GM18502 (cell line): ENCODE data around the gene ROBO1.

Experiments used
- ATAC-seq: cut with Tn5 transposase; IDR thresholded peaks from one replicate; pipeline ENCODE4 v1.9.1; 2021; ENCODE audit warnings: mild to moderate bottlenecking; ENCODE audit not compliant: unreplicated experiment, poor library complexity

Gene ROBO1

DNA sequence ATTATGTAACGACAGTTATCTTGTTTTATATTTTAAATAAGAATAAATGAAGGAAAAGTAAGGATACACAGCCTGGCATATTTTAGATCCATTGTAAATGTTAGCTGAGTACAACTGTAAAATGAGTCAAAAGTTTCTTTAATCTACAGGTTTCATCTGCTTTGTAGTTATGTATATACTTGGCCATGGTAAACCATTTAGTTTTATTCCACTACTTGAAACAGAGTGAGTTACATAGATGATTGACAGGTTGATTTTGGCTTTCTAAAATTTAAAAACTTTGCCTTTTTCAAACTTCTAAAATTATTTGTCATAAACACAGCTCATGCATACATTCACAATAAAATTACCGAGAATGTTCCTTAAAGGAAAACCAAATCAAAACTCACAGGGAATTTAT is 371.2 kb downstream of the ROBO1 start:
- no peak for ATAC-seq

DNA sequence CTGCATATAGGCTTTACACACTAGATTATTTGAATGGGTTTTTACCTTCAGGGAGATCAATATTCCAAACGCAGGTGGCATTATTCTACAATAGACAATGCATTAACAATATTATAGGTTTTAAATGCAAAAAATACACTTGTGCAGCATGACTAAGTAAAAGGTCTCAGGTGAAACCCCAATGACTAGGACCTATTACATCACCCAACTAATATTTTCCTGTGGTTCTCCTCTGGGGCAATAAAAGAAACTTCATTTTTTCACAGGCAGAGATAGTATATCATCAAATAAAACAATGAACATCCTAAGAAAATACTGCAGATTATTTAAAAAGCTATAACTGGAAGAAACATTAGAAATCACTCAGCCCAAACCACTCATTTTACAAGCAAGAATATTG is 375.3 kb downstream of the ROBO1 start:
- ATAC-seq, result no peak

DNA sequence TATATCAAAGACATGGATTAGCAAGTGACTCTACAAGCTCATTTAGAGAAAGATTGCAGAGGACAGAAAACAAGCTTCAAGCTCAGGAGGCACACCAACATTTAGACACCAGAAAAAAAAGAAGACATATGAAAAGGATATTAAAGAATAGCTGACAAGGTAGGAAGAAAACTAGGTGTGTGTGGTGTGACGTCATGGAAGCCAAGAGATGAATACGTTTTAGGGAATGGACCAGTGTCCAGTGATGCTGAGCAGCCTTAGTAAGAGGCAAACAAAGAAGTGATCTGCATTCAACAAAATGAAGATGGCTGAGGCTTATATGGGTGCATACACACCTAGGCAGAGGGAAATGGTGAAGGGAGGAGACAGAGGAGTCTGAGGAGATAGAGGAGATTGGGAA is 377.4 kb downstream of the ROBO1 start:
- no peak for ATAC-seq

DNA sequence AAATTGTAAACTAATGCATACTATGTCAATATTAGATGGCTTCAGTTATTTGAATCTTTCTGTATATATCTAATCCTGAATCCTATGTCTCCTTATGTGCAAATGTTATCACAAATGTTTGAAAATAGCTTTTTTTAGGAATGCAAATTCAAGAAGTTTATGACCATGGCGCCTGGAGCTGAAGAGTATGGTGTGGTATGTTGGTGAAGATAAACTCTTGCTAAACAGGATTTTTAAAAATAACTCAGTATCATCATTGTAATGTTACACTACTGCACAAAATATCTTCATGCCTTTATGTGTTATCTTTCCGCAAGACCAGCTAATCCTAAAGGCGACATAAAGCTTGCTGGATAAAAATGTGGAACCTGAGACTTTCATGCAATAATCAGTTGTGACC is 382.6 kb downstream of the ROBO1 start:
- ATAC-seq, result no peak

DNA sequence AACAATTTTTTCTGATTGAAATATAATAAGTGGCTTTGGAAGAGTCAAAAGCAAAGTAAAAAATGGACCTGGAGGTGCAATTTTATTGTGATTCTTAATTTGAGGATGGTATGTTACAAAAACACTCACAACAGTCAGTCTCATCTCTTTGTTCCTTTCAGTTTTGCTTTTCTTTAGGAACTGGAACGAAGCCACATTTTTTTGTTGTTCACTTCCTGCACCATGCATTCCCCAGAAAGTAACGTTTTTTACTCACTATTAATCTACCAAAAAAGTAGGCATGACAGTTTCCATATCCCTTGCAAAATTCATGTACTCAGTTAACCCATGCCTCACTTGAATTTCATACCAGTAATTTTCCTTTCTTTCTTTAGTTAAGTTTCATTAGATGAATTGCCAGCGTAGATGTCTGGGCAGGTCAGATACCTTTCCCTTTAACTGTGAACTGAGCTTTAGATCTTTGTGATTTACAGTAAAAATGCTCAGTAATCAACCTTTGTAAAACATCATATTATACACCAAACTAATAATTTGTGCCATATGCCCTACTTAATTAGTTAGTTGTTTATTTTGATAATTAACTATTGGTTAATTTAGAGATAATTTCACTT is 384.3 kb downstream of the ROBO1 start:
- ATAC-seq, result no peak

DNA sequence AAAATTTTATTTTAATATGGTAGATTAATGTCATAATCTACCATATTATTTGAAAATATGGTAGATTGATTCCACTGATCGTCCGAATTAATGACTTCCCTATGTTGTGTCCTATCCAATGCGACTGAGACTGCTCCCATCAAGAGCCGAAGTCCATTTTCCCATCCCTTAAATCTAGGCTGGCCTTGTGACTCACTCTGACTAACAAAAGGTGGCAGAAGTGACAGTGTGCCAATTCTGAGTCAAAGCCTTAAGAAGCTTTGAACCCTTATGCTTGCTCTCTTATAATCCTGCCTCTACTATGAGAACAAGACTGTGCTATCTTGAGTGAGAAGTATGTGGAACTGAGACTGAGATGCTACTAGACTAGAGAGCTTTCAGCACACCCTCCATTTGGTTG is 387.2 kb downstream of the ROBO1 start:
- ATAC-seq, result no peak

DNA sequence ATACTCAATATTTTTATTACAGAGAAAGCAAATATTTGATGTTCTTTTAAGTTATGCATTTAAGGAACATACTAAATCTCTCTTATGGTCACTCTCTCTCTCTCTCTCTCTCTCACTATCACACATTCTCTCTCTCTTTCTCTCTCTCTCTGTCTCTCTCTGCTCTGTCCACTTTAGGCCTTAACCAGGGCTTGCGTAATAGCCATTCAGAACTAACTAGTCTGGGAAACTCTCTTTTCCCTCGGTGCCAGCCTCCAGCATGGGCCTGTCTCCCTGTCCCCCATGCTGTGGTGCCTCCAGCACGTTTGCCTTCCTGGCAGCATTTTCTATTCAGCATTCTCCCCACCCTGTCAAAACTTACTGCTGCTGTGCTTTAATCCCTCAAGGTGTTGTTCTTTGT is 389.7 kb downstream of the ROBO1 start:
- no peak for ATAC-seq

DNA sequence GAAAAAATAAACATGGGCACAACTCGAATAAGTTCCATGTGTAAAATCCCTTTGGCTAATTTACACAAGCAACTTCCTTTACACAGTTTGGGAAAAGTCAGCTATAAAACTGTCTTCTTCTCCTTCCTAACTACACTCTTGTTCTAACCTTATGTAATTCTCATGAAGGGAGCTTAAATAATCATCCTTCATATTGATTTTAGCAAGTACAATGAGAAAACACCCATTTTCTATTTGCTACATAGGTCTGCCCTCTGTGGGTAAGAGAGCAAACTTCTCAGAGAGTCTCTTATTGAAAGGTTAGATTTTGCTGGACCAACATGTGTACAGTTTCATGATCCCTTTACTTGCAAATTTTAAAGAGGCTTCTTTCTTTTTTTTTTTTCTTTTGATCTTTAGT is 398.5 kb downstream of the ROBO1 start:
- no peak for ATAC-seq

DNA sequence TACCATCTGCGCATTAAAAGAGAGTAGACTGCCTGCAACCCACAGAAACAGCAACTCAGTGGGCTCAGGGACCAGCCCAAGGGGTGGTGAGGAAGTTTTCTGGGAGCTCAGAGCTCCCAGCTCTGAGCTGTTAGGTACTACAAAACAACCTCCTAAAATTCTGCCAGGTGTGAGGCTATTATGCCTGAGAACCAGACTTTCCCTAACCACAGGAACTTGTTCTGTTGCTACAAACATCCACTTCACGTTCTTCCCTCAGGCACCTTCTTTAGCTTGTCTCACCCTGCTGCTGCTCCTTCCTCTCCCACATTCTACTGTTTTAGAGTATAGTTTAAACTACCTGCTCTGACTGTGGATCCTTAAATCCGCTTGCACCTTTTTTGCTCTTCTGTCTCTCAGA is 399.4 kb downstream of the ROBO1 start:
- no peak for ATAC-seq

DNA sequence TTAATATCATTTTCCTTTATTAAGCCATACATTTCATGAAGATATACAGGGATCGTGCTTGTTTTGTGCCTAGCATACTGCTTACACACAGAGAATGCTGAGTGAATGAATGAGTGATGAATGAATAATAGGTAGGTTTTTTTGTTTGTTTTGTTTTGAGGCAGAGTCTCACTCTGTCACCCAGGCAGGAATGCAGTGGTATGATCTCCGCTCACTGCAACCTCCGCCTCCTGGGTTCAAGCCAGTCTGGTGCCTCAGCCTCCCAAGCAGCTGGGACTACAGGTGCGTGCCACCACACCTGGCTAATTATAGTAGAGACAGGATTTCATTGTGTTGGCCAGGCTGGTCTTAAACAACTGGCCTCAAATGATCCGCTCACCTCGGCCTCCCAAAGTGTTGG is 400.0 kb downstream of the ROBO1 start:
- ATAC-seq, result no peak

DNA sequence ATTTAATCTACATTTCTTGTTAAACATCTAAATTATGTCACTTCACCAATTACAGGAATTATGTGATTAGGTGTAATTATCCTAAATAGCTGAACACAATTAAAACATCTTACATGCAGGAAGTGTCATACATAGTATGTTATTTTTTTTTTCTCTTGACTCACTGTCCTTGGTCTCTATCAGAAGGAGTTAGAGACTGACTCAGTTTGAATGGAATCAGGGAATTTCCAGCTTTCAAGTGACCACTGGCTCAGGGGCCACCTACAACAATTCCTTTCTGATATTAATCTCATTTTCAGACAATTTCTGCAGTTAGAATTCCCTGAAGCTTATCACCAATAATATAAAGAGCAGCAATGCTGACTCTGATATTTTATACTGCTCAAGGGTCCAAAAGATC is 400.7 kb downstream of the ROBO1 start:
- ATAC-seq, result no peak

DNA sequence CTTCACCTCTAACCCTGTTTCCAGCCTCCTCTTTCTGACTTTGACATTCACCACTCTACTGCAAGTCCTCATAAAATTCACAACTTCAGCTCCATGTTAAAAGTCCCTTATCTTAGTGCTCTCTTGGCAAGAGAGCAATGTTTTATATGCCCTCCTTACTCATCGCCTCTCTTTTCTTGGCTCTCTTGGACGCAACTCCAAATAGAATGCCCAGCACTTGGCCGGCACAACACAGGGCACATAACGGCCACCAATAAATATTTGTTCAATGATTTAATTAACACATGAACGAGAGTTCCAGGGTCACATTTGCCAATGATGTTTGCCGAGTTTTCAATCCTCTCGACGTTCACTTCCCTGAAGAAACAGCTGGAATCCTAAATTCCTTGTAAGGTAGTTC is 401.4 kb downstream of the ROBO1 start:
- ATAC-seq, result no peak

DNA sequence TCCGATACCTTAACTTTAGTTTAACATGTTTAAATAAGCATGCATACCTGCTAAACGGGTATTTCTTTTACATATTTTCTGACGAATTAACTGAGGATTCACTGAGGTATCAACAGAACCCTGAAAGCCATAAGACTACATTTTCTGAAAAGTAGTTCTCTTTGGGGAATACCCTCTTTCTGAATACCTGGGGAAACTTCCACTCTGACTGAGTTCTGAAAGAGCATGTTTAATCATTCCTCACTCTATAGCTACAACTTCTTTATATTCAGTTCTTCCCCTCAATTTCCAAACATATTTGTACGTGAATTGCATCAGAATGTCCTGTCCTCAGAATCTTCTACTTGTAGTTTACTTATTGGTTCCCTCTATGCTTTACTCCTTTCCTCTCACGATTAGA is 403.0 kb downstream of the ROBO1 start:
- no peak for ATAC-seq

DNA sequence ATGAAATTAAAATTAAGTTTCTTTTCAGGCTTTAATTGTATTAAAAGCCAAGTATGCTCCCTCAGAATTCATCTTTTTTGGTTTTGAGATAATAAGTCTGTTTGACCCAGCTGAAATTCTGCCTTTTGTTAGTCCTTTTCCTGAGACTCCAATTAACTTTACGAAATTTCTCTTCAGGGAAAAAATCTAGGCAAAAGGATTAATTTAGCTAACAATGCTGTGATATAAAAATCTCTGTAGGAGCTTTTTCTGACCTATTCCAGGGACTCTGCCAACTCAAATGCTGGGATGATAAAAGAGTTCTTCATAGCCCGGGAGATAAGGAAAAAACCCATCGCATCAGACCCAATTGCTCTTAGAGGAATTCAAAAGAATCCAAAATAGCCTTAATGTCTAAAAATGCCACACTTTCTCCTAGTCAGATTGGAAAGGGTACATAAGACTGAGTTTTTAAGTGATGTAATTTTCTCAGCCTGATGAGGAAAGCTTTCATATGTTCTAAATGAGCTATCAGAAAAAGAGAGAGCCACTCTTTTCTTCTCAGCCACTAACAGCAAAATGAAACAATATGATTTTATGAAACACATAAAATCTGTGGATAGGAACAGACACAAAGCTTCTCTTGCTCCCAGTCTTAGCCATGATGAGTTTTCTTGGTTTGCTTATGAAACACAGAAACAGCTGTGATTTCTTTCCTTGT is 405.1 kb downstream of the ROBO1 start:
- ATAC-seq, result no peak

DNA sequence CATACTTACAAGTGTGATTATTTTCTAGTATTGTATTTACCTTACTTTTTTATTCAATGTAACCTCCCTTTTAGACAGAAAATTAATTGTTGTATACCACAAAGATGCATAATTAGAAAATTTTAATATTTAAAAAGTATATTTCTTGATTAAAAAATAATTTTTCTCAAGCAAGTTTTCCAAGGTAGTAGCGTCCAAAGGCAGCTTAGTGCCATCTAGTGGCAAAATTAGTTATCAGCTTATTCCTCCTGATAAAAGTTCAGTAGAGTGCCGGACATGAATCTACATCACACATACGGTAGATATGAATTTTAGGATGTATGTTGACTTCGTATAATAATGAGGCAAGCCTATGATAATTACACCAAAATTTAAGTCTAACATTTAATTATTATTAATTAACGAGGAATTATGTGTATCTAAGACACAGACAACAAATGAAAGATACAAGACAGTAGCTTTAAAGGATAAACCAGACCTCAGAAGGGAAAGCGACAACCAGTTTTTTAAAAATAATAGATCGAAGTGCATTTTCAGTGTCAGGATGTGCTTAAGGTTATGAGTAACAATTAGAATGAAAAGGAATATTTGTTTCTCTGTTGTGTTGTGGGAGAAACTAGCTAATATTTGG is 405.9 kb downstream of the ROBO1 start:
- peak; percentile 82 for ATAC-seq

DNA sequence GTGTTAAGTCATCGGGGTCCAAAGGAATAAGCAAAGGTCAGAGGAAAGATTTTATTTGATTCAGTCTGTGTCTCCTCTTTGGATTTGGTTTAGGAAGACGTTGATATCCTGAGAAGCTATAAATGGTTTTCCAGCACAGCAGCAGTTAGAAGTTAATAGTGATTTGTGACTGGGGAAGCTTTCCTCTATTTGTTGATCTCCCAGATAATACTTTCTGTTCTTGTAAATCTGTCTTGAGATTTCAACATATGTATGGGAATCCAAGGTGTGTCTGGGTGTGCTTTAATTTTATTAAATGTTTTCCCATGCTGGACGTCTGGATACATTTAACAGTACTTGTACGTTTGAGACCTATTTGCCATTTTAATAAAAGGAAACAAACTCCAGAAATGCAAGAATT is 409.5 kb downstream of the ROBO1 start:
- no peak for ATAC-seq

DNA sequence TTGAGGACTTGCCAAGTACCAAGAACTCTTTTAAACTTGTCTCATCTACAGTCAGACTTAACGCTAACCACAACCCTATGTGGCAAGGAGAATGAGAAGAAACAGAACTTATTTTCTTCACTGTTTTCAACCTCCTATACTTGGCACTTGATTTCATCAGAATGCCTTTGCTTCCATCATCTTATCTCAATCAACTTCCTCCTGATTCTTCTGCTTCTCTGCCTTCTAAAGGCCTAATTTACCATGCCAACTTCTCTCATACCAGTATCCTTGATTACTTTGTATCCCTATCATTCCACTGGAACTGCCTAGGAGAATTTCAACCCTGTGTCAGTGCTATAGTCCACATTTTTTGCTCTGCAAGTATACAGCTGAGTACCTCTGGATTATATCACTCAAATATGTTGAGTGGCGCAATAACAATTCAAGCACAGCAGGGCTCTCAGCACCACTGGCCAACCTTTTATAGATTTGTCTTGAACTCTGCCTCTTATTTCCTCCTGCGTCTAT is 413.6 kb downstream of the ROBO1 start:
- ATAC-seq, result no peak

DNA sequence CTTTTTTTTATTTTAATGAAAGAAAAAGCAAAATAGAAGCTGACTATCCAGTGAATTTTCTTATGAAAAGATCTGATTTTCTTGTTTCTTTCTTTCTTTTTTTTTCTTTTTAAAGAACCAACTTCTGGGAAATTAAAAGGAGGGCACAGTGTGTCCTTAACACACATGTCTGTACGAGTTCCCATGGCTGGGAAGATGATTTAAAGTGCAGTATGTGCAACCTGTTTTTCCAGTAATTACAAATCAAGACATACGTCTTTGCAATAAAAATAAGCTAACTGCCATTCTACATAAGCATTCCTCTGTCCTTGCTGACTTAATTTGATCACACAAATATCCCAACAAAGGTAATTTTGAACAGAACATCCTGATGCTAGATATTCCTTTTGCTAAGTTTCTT is 416.1 kb downstream of the ROBO1 start:
- ATAC-seq, result no peak

DNA sequence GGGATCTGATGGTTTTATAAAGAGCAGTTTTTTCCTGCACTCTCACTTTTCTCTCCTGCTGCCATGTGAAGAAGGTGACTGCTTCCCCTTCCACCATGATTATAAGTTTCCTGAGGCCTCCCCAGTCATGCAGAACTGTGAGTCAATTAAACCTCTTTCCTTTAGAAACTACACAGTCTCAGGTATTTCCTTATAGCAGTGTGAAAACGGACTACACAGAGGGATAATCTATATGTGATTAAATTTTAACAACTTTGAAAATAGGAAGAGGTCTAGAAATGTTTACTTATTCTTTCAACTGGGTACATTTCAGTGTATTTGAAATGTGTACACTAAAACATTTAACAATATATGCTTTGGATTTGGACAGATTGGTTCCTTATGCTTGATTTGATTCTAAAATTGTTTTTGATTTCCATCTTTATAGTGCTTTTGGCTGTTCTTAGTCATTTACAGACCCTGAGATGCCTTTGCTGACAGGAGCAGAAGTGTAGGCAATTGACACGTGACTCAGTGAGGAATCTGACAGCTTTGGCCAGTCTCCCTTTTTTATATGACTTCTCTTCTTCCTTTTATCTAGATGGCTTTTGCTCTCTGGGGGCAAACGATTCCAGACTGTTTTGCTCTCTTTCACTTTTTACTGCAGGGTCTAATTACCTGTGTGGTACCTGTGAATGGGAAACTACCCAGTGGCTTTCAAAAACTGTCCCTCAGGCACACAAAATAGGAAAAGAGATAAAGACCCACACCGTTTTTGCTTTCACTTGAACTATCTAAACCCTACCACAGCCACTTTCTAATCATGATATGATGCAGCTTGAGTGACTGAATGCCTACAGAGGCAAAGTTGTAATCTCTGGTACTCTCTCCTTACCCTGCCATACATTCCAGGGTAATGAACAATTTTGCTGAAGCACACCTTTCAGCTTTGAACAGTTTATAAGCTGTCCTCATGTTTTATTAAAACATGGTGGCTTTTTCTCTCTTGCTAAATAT is 422.6 kb downstream of the ROBO1 start:
- ATAC-seq, result no peak

DNA sequence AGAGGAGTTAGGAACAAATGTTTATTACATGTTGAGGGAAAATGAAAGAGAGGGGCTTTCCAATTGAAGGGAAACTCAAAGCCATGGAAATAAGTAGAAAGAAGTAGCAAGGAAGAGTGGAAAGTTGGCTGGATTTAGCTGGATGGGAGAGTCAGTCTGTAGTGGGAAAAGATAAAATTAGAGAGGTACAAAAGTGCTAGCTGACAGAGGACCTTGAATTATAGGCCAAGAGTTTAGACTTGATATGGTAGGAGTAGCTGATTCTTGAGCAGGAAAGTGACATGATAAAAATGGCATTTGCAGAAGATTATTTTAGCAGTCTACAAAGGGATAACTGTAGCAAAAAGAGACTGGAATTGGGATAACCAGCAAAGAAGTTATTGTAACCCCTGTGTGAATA is 425.8 kb downstream of the ROBO1 start:
- no peak for ATAC-seq

DNA sequence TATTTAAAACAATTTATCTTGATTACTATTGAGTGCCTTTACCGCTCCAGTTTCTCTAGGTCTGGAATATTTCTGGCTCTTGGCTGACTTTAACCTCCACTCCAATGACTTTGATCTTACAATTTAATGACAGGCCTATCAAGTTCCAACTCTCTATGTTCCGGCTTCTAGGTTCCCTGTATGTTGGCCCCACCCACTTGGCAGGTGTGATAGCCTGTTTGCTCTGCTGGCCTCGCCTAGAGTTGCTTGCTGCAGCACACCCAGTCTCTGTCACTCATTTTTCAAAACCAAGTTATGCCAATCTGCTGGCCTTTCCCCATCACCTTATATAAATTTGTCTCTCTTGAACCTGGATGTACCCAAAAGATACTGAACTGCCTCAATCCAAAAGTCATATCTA is 428.0 kb downstream of the ROBO1 start:
- no peak for ATAC-seq
